ENCODE data around the gene SOX9.
"Not testable (repeated sequence)": the region's sequence is repeated elsewhere in the genome, so short reads cannot be mapped to it uniquely, and the experiment has no call there.

SOX9 gene

DNA sequence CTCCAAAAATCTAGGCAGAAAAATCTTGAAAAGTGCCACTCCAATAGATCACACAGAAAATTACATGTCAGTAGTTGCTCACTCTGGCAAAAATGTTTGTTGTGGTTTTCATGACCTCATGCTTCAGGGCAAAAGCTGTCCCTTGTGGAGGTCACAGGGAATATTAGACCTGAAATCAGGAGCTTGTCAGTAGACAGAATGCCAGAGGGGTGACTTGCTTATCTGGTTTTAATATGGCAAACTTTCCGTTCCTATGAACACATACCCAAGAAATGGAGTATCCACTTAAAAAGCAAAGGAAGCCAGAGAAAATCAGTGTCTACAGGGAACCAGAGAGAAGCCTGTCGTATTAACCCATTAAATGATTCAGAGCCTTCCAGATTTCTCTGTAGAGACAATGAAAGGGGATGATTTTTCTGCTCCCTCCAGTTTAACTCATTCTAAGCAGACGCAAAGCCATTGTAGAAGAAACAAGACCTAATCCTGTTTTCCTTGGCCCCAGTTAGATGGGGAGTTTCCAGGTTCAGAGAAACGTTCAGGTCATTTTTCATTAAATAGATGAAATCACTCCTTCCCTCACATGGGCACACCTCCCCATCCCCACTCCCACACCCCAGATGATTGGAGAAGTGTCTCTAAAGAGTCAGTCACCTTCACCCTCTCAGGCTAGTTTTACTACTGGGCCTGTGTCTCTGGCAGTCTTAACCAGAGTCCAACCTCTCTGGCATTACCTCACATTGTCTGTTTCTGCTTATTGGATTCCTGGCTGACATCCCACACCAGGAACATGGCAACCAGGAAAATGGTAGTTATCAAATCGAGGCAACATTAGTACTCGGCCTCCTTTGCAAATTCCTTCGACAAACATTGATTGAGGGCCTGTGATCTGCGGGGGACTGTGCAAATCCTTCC is 6.0 kb downstream of the SOX9 start:
- DNase-seq (ENCODE audit: low read depth in 3 of 3): no peak

DNA sequence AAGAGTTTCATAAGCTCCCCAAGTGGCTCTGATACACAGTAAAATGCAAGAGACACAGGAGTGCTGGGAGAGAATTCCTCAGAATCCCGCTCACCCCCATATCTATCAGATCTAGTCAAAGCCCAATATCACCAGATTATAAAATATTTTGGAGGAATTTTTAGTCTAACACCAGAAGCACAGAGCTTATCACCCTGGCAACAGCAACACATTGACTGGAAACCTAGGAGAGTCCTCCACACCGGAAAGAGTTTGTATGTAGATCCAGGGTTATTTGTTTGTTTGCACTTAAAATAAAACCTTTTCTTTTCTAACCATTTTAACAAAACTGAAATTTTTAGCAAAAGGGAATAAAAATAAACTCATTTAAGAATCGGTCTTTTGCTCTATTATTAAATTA is 7.2 kb downstream of the SOX9 start:
- no peak for DNase-seq (ENCODE audit: low read depth in 3 of 3)

DNA sequence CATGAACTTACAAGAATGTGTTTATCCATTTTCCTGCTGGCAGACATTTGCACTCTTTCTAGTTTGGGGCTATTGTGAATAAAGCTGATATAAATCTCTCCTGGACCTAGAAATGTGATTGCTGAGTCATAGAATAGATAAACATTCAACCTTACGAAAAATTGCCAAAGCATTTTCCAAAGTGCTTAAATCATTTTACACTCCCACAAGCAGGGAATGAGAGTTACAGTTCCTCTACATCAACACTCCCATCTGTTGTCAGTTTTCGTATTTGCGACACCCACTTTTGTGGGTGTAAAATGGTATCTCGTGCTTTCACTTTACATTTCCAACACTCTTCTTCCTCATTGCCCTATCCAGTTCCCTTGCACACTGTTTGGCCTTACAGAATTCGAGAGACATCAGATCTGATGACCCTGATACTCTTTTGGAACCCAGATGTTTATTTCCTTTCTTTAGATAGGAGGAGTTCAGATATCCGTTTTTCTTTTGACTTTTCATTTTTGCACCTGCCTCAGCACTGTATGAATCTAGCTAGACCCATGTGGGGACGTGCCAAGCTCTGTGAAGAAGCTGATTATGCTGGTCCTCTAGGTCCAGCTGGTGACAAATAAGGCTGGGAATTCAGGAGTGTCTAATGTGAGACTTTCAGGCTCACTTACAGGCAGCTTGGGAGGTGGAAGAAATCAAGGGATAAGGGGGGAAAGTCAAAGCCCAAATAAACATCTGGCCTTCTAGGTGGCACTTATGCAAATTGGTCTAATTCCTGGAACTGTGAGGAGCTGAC is 14.0 kb downstream of the SOX9 start:
- DNase-seq (ENCODE audit: low read depth in 3 of 3): no peak

DNA sequence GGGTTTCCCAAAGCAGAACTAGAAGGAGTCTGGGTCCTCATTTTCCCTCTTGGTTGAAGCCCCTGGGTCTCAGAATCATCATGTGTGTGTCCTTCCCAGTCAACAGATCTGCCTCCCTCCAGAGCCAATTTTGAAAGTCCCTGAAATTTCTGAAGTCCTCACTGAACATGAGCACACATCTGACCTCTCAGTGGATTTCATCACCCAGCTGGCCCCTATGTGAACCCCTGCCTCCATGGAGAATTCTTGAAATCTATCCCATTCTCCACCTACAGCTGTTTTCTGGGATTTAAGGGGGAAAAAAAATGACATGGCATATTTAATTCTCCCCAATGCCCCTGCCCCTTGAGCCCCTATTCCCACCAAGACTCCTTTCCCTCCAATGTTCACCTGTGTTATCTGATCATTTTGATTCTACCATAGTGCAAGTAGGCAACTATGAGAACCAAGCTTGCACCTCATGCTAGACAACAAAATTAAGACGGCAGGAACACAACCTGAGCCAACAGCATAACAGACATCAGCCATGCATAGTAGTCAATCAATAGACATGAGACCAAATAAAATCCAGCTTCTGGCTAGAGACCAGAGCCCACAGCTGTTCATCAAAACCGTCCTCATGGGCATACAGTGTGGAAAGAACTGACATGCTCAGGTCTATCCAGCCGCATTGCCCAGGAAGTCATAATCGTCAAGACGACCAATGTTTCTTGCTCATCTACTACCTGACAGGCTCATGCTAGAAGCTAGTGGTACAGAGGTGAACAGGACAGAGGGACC is 14.9 kb downstream of the SOX9 start:
- no peak for DNase-seq (ENCODE audit: low read depth in 3 of 3)

DNA sequence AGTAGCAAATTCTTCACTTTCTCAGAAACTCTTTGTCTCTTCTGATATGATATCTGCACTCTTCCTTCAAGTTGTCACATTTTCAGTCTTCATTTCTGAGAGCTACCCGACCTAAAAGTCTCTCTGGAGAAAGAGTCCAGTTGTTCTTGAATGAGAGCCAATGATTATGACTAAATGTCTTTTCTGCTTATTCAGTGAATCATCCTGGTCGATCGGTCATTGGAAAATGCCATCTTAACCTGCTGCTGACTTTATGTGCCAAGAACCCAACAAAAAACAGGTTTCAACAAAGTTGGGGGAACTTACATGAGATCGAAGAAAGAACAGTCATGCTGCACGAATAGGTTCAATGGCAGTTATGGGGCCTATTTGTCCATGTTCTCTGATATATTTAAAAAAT is 15.9 kb downstream of the SOX9 start:
- DNase-seq (ENCODE audit: low read depth in 3 of 3): no peak

DNA sequence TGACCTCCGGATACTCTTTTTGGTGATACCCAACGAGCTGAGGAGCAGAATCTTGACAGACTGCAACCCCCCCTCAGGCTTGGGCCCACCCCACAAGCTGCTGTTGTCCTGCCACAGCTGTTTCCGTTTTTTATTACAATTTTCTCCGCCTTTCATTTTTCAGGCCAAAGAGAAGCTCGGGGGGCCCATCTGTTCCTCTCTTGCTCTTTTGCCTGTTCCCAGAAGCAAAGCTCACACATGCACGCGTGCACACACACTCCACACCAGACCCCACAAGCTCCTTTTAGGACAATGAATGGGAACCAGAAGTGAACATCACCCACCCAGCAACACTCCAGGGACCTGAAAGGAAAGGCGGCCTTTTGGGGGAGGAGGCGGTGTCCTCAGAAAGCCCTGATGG is 16.3 kb downstream of the SOX9 start:
- DNase-seq (ENCODE audit: low read depth in 3 of 3): no peak

DNA sequence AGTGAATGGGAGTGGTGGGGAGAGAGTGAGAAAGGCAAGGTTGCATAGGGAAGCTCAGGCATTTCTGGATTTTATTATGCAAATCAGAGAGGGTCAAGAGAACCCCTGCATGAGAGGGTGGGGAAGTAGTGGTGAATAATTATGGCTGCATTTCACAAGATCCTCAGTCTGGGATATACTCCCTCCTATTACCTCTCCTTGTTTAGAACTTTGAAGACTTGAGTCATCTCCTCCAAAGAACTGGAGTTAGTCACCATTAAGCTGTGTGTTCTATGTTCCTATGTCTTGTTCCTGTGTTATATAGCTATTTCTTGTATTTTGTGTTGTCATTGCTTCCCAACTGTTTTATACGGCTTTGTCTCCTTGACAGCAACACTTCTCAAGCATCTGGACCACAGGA is 18.4 kb downstream of the SOX9 start:
- DNase-seq (ENCODE audit: low read depth in 3 of 3): no peak

DNA sequence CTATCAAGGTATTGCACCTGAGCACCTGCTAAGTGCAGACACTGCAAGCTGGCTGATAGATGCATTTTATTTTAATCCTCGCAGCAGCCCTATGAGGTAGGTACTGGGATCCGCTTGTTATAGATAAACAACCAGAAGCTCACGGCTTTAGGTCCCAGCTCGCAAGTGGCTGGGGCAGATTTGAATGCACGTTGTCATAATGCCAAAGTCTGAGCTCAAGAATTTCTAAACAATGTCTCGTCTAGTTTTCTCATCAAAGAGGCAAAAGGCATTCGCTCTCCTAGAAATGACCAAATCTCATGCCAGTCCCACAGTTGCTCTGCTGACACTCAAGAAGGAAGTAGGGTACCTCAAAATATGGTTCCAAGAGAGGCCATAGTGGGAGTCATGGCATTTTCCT is 20.5 kb downstream of the SOX9 start:
- no peak for DNase-seq (ENCODE audit: low read depth in 3 of 3)

DNA sequence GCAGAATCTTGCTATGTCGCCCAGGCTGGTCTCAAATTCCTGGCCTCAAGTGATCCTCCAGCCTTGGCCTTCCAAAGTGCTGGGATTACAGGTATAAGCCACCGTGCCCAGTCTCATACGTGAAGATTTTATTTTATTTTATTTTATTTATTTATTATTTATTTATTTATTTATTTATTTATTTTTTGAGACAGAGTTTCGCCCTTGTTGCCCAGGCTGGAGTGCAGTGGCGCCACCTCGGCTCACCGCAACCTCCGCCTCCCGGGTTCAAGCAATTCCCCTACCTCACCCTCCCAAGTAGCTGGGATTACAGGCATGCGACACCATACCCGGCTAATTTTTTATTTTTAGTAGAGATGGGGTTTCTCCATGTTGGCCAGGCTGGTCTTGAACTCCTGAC is 21.3 kb downstream of the SOX9 start:
- not testable (repeated sequence) for DNase-seq (ENCODE audit: low read depth in 3 of 3)

DNA sequence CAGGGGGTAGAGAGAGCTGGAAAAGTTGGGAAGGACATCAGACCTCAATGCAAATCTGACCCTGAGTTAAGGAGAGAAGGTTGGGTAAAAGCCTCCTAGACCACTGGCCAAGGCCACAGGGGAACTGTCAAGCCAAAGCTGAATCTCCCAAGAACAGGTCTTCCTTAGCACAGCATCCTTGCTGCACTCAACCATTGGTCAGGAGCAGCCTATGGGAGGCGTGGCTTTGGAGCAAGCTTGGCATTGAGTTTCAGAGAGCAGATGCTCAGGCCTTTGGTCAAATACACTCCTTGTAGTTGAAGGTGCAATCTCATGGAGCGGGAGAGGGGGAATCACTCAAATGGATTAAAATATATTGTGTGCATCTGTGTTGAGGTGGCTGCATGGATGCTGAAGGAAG is 21.8 kb downstream of the SOX9 start:
- no peak for DNase-seq (ENCODE audit: low read depth in 3 of 3)

DNA sequence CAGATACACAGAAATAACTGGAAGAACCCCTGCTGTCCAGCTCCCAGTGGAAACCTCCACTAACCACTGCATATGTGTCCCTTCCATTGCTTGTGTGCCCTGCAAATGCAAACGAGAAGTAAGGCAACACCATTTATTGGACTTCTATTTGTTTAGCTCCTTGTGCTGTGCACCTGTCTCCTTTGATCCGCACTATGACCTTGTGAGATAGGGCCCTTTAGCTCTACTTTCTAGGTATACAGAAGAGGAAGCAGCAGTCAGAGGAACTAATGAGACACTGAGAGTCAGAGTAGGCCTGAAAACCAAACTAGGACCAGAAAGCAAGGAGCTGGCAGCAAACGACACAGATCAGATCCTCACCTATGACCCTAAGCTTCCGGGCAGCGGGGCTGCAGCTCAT is 22.4 kb downstream of the SOX9 start:
- DNase-seq (ENCODE audit: low read depth in 3 of 3): no peak

DNA sequence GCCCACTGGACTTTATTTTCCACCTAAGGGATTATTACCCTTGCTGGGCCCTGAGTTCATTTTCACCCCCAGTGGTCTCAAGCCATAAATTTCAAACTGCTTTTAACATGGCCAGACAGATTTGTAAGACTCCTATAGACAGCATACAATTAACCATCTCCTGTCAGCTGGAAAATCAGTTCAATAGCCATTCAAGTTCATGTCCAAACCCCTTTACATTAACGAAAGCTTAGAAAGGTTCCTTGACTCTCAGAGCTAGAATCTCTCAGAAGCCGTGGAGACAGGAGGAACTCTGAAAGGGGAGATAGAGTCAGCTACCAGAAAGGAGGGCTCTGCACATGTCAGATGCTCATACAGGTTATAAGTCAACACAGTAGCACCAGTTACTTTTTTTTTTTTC is 23.3 kb downstream of the SOX9 start:
- DNase-seq (ENCODE audit: low read depth in 3 of 3): no peak

DNA sequence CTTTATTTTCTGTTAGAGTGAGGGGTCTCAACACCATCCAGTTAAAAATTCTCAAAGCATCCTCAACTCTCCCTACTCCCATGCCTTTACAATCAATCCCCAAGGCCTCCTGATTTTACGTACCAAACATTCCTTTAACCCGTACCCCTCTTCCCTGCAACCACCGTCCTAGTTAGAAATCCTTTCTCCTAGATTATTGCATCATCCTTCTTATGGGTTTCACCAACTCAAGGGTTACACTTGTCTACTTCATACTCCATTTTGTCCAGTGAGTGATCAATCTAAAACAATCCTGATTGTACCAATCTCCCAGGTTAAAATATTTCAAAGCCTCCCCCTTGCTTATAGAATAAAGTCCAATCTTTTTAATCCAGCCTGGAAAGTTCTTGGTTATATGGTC is 24.7 kb downstream of the SOX9 start:
- no peak for DNase-seq (ENCODE audit: low read depth in 3 of 3)

DNA sequence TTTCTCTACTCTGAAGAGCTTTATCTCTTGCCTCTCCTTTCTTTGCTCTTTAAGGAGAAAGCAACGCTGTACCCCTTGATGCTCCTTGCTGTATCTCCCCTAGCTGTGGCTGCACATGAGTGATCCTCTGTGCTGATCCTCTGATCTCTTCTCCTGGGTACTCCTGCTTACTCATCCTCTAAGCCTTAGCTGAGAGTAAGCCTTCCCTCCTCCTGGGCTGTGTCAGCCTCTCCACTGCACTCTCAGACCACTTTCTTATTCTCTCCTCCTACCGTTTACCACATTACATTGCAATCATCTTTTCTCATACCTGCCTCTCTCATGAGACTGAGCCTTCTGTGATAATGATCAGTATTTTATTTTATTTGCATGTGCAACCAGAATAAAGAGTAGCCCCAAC is 25.1 kb downstream of the SOX9 start:
- DNase-seq (ENCODE audit: low read depth in 3 of 3): no peak

DNA sequence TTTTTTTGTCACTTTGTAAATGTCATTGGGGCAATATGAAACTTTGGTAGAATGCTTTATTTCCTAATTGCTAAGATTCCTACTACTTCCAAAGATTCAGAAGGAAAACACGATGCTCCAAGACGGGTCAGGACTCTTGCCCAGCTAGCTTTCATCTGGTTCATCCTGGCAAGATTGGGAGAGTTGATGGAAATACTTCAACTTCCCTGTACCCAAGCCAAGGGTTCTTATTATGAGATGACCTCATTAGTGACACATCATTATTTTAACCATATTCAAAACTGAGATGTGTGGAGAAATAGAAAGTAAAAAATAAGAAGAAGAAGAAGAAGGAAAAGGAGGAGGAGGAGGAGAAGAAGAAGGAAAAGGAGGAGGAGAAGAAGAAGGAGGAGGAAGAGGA is 25.6 kb downstream of the SOX9 start:
- DNase-seq (ENCODE audit: low read depth in 3 of 3): no peak

DNA sequence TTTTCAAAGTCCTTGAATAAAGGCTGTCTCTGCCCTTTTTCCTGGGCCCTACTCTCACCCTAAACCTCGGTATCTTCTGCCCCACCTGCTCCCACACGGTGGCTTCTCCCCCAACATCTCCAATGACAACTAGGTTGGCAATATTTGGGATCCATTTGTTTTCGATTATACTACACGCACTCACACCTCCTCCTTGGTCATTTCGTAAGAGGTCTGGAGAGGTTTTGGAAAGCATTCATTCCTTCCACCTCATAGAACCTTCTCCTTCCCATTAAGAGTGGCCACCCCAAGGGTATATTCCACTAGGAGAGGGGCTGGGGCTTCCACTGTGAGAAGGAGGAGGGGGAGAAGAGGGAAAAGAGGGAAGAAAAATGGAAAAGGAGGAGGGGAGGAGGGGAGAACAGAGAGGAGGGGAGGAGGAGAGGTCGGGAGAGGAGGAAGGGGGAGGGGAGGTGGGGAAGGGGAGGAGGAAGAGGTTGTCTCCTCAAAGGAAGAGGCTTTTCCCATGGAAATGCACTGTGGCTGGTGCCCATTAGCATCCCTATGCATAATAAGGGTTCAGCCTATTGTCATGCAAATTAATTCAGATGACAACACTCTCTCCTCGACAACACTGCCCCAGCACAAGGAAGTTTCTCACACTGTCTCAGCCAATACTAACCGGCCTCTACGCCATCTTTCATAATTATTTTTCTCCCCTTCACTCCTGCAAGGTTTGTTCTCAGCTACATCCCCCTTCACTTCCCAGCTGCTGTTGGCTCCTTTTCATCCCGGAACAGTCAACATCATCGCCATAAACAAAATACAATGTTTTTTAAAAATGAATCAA is 30.0 kb downstream of the SOX9 start:
- no peak for DNase-seq (ENCODE audit: low read depth in 3 of 3)

DNA sequence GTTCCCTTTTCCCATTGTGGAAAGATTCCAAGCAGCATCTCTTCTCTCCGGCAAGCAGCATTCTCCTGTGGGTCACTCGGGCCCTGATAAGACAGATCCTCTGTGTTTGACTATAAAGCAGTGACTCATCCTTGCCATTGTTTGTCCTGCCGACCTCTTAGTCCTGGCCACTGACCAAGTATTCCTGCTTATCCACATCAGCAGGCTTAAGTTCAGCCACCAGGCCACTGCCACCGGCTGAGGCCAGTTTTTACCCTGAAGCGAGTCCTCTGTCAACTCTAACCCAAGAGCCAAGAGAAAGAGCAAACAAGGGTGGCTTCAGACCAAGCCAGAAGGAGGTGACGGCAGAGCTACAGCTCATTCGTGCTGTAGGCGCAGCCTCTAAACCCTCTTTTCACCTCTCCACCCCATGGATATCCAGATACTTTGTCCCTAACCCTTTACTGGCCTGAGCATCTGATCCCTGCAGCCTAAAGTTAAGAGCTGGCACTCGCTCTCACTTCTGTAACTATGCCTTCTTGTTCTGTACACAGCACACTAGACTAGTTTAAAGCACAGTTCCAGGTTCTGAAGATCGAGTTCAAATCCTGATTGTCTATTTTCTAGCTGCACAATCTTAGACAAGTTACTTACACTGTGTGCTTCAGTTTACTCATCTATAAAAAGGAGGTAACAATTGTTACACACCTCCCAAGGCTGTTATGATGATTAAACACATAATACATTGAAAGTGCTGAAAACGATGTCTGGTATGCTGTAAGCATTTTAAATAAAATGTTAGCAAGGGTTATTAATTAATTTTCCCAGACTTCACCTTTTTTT is 31.0 kb downstream of the SOX9 start:
- DNase-seq (ENCODE audit: low read depth in 3 of 3): no peak

DNA sequence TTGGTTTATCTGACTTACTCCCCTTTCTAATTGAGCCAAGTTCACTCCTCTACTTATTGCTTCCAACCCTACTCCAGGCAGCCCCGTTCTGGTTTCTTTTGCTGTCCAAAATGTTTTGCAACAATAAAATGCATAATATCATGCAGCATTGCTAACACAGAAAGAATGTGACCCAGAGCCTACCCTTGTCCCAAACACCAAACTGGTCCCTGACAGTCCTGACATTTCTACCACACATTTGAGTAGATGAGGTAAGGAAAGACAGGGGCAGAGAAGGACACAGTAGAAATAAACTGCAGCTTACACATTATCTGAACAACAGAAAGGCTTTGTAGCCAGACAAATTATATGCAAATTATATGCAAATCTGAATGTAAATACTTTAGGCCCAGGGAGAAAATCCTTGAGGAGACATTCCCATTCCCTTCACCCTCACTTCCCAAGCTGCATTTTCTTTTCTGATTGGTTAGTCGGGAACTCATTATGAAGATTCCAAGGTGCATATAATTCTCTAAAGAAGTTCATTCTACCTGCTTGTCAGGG is 31.6 kb downstream of the SOX9 start:
- no peak for DNase-seq (ENCODE audit: low read depth in 3 of 3)

DNA sequence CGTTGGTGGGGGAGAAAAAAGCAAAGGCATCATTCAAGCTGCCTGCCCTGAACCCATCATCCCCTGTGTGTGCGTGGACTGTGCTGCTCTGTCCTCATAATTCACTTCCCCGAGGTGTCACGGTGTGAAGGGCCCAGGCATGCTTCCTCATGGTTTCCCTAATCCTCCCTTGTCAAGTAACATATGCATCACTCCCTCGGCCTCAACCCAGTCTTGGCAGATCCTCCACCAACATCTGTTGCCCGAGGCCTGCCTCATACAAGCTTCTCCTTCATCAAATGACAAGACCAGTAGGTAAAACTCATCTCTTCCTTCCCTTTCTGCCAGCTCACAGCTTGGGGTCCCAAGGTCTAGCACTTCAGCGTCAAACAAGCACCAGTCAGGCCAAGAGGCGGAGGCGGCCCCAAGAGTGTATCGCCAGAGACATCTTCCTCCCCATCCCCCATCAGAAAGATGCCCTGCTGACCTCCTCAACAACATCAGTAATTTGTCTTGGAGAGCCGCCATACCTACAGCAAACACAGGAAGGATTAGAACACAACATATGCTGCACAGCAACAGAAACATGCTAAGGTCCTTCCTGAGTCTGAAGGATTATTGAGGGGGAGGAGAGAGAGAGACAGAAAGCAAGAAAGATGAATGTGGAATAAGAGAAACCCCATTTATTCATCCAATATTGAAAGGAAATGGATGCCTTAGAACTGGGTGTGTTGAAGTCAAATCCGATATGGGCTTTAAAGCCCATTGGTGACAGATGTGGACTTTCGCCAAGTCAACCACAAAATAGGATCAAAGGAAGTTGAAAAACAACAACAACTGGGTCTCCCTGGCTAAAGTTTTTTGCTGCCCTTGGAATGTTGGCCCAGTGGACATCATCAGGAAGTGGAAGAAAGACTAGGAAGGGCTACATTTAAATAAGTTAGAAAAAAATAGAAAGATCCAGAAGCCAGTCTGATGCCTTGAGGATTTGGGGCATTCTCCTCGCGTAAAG is 38.4 kb downstream of the SOX9 start:
- DNase-seq (ENCODE audit: low read depth in 3 of 3): no peak
